Inflammatory macrophage treated with lipopolysaccharide for 1 hour (primary cell): Measurements from ENCODE around the gene SLC6A13.
"Not testable (repeated sequence)": the region's sequence is repeated elsewhere in the genome, so short reads cannot be mapped to it uniquely, and the experiment has no call there.

Experiments used
- DNase-seq, 2 donors: peaks; one replicate each; pipeline ENCODE4 v3.0.0-alpha.2; 2020 to 2022

SLC6A13 gene

GRCh38 chr12:263574-263973 is 938 bp upstream of the SLC6A13 start:
- DNase-seq = no peak

DNA sequence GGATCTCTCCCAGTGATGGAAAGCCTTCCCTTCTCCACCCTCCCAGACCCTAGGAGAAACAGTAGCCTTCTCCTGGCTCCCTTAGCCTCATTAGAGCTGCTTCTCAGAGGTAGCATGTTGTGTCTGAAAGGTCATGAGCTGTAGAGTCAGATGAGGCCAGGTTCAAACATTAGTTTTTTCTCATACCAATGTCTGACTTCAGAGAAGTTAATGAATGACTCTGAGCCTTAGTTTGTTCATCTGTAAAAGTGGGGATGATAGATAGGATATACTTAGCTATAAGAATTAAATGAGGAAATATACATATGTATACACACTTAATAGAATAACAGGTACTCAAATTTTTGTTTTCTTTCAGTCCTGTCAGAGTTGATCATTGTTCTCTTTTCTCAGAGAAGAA is 523 bp downstream of the SLC6A13 start:
- DNase-seq = no peak

GRCh38 chr12:257521-258321 is 4.9 kb downstream of the SLC6A13 start:
- no peak for DNase-seq

DNA sequence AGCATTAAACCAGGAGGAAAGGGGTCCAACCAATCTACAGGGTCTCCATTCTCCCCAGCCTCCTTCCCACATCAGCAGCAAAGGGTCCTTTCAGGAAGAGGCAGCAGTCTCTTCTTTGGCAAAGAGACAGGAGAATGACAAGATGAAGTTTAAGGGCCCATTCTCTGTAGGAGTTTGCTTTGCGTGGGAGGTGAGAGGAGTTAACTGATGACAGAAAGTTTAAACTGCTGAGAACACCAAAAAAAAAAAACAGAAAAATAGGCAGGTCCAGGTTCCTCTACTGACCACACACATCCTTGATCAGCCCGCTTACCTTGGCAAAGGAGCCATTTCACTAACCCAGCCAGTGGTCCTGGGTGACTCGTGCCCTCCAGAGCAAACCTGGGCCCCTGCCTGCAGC is 5.7 kb downstream of the SLC6A13 start:
- no peak for DNase-seq

GRCh38 chr12:256225-256624 is 6.4 kb downstream of the SLC6A13 start:
- DNase-seq = no peak

GRCh38 chr12:254912-255311 is 7.7 kb downstream of the SLC6A13 start:
- DNase-seq = no peak

DNA sequence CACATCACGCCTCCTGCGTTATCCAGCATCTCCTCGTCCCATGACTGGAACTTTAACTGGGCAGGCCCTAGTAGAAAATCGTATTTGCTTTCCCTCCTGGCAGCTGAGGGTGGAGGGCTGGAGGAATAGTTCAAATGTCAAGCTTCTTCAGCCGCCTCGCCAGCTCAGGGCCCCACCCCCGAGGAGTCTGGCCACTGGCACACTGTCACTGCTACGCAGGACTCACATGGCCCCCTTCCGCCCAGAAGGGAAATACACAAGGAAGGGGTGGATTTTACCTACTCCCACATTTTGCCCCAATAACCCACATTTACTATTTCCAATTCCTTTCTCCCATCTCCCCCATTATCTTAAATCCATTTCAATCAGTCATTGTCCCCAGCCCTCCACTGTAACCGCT is 8.6 kb downstream of the SLC6A13 start:
- DNase-seq = no peak

GRCh38 chr12:253116-253831 is 9.4 kb downstream of the SLC6A13 start:
- no peak for DNase-seq

- no peak for DNase-seq
These were observed 10.0 kb downstream of the SLC6A13 start for GRCh38 chr12:252636-253035.

DNA sequence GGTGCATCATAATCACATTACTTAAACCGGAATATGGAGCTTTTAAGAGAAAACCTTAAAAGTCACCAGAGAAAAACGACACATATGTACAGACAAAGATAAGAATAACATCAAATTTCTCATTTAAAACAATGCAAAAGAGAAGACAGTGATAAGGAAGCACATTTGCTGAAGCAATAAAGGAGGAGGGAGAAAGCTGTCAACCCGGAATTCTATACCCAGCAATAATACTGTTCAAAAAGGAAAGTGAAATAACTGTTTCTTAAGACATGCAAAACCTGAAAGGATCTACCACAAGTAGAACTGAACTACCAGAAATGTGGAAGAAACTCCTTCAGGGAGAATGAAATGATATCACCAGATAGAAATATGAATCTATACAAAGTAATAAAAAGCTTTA is 15.4 kb downstream of the SLC6A13 start:
- DNase-seq = no peak

DNA sequence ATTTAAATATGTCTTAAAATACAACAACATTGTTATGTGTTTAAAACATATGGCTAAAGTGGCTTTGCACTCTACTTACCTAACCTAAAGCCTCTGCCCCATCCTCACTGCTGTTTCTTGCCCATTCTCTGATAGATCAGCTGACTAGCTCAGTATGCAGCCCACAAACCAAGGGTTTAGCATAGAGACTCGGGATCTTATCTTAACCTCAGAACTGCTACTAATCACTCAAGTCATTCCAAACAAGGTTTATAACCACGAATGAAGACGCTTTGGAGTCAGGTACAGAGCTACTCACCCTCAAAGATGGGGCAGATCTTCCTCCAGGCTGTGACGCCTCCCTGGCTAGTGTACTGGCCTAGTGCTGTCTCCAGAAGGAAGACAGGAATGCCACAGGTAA is 19.3 kb downstream of the SLC6A13 start:
- DNase-seq = no peak

DNA sequence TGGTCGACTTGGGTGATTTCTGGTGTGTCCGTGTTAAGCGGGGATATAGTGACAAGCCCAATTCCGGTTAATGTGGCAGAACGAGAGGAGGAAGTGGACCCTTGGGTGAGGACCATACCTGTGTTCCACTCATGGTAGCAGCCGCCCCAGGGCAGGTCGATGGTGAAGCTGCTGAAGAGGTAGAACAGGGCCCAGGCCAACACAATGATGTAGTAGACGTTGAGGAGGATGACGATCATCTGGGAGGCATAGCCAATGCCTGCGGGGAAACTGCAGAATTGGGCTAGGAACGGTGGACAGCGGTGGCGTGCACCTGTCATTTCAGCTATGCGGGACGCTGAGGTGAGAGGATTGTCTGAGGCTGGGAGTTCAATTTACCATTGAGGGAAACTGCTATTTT is 20.1 kb downstream of the SLC6A13 start:
- no peak for DNase-seq

DNA sequence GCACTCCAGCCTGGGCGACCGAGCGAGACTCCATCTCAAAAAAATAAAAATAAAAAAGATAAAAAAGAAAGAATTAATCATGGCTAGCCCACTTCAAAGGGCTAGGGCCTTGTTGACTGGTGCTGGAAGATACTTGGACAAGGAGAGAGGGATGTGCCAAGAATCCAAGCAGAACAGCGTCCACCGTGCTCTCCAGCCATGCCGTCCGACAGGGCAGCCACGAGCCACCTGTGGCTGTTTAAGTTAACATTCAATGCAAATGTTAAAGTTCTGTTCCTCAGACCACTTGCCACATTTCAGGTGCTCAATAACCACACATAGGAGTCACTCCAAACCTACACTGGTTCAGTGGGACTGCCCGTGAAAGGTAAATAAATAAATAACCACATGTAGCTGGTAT is 21.4 kb downstream of the SLC6A13 start:
- DNase-seq = no peak

- no peak for DNase-seq
These were observed 22.1 kb downstream of the SLC6A13 start for GRCh38 chr12:240566-240965.

- no peak for DNase-seq
These were observed 23.8 kb downstream of the SLC6A13 start for GRCh38 chr12:238736-239398.

GRCh38 chr12:238116-238515 is 24.5 kb downstream of the SLC6A13 start:
- no peak for DNase-seq

DNA sequence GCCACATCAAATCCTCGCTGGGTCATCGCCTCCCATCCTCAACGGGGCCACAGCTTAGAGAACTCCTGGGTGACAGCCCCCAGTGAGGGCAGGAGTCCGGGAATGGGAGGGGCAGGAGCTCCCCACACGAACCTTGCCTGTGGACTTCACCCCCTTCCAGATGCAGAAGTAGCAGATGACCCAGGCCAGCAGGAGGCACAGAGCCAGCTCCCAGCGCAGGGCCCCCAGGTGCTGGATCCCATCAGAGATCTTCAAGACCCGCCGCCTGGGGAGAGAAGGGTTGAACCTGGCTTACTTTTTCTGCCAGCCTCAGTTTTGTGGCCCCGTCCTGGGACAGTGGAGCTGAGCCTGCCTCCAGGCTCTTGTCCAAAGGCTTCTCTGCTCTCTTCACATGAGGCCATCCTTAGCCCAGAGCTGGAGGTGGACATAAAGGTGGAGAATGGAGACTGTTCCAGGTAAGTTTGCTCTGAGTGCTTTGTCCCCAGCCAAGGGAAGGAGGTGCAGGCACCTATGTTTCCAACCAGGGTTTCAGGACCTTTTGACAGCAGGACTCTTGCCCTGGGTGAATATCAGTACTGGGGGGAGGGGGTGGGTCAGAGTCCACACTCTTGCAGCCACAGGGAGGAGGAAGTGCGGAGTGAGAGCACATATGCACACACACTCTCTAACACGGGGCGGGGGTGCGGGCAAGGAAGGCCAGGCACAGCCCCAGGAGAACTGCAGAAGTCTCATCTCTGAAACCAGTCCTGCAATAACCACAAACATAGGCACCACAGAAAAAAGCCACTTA is 25.4 kb downstream of the SLC6A13 start:
- no peak for DNase-seq

- DNase-seq = no peak
These were observed 26.2 kb downstream of the SLC6A13 start for GRCh38 chr12:236445-236844.

- DNase-seq = not testable (repeated sequence)
These were observed 26.7 kb downstream of the SLC6A13 start for GRCh38 chr12:235967-236366.

DNA sequence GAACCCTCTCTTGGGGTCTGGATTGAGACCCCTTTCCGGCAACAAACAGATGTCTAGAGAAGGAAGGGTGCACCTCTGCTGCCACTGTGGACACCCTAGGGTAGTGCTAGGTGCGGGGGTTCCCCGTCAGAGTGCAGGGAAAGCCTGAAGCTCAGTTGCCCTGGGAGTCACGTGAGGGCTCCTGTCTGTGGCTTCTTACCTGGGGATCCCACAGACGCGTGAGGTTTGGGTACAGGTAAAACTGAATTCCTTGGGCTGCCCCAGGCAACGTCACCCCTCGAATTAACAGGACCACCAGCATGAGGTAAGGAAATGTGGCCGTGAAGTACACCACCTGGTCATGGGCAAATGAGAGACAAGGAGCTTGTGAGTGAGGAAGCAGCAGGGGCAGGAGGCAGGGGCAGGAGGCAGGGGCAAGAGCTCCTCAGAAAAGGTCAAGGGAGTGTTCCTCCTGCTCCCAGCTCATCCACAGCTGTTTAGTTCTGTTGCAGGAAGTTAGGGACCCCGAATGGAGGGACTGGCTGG is 27.7 kb downstream of the SLC6A13 start:
- no peak for DNase-seq

GRCh38 chr12:234019-234418 is 28.6 kb downstream of the SLC6A13 start:
- DNase-seq = no peak

GRCh38 chr12:233615-233968 is 29.0 kb downstream of the SLC6A13 start:
- DNase-seq = no peak
